Suprapubic skin (tissue), 4 donors: ENCODE results near the gene LTBR. TPM values are rescaled to one million over a fixed set of nuclear protein-coding genes. Genes with fewer than 3 reads are reported as not detected.
A peak's percentile ranks its signal among the peaks of the same experiment; 100 is the strongest.

Experiments
- DNase-seq, 2 donors: peaks; one replicate each; pipeline ENCODE4 v3.0.0-alpha.2; 2019; ENCODE audit warnings: low spot score in 2 of 2
- H3K27ac ChIP-seq: fragments of 200-600 bp; sonication (generic); one replicate; pipeline ENCODE4 v1.5.1; 2019
- H3K27me3 ChIP-seq: fragments of 200-600 bp; sonication (generic); one replicate; pipeline ENCODE4 v1.5.1; 2019
- H3K36me3 ChIP-seq: fragments of 200-600 bp; sonication (generic); one replicate; pipeline ENCODE4 v1.5.1; 2019
- H3K4me1 ChIP-seq: fragments of 200-600 bp; sonication (generic); one replicate; pipeline ENCODE4 v1.5.1; 2019
- H3K4me3 ChIP-seq: fragments of 200-600 bp; sonication (generic); one replicate; pipeline ENCODE4 v1.5.1; 2019; ENCODE audit warnings: mild to moderate bottlenecking
- H3K9me3 ChIP-seq: fragments of 200-600 bp; sonication (generic); one replicate; pipeline ENCODE4 v1.5.1; 2019
- EP300 ChIP-seq: sonication (generic); formaldehyde crosslinking; IDR thresholded peaks from one replicate; pipeline ENCODE4 v1.6.1; 2017; ENCODE audit warnings: antibody characterized with exemption
- POLR2A ChIP-seq, 2 donors: fragments of 450-650 bp; IDR thresholded peaks; one replicate each; pipeline ENCODE4 v1.6.1; 2017; ENCODE audit warnings: antibody characterized with exemption in 2 of 2, mild to moderate bottlenecking in 2 of 2, moderate library complexity in 2 of 2
- POLR2AphosphoS5 ChIP-seq, 3 donors: sonication (generic); formaldehyde crosslinking; IDR thresholded peaks; one replicate each; pipeline ENCODE4 v1.6.1; 2017; ENCODE audit warnings: antibody characterized with exemption in 3 of 3
- WGBS: methylation state at CpG from one replicate; pipeline ENCODE4 v1.1.5; 2018; 5-methylcytosine and 5-hydroxymethylcytosine counted together
- total RNA-seq, 4 donors: library from RNA; depleted of rRNA; stranded (reverse); fragments of >200 nt; gene quantifications; one replicate each; pipeline ENCODE4 v1.1.0, GENCODE V29; 2016
- TF ChIP-seq, protein P1 (sequence below), 2 donors: fragments of 200-600 bp in 1 of 2; fragments of 450-650 bp in 1 of 2; sonication (generic) in 1 of 2; IDR thresholded peaks; one replicate each; pipeline ENCODE4 v1.5.1; 2016 to 2019; ENCODE audit warnings: antibody characterized with exemption in 2 of 2, mild to moderate bottlenecking in 1 of 2, moderate library complexity in 1 of 2

LTBR gene
- total RNA-seq, 4 donors from 2014 or later, result 157 to 297 (median 204) TPM

DNA sequence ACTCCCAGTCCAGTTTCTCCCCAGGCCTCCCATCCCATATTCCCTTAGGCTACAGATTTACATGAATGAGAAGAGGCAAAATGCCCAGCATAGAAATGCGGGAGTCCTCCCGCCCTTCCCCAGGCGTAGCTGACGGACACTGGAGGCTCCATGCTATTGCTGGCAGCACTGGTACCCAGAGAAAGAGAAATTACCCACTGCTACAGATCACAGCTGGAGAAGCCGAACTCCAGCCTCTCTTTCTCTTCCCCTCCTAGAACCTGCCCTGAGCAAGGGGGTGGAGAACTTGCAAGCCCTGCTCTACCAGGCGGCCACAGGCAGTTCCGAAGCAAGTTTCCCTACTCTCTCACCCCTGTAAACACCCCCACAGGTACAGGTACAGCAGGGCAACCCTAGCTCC lies 3.6 kb downstream of the LTBR start:
- Histone ChIP-seq H3K4me3 (no peak overlapping the region), H3K4me1 (peaks cover 63% of the 10 kb centered on the region), H3K36me3 (peaks cover 52% of the 10 kb centered on the region), H3K27me3 (no peaks in the 10 kb centered on the region), H3K27ac (no peak overlapping the region), H3K9me3 (no peaks in the 10 kb centered on the region)
- WGBS, result 58% methylated on average over 7 of the region's 7 CpGs
- no peak for TF ChIP-seq EP300
- no peak for DNase-seq

DNA sequence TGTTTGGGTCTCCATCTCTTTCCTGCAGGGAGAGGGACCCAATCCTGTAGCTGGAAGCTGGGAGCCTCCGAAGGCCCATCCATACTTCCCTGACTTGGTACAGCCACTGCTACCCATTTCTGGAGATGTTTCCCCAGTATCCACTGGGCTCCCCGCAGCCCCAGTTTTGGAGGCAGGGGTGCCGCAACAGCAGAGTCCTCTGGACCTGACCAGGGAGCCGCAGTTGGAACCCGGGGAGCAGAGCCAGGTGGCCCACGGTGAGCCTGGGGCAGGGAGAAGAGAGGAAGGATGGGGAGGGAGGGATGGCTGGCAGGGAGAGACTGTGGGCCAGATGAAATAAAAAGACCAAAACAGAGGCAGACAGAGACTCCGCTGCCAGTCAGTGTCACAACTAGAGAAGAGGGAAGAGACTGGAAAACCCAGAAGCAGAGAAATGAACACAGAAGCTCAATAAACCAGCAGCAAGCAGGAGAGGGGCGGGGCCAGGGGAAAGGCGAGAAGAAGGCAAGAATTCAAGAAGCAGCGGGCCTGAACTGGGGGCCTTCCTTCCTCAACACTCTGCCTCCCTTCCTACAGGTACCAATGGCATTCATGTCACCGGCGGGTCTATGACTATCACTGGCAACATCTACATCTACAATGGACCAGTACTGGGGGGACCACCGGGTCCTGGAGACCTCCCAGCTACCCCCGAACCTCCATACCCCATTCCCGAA lies 6.3 kb downstream of the LTBR start:
- TF ChIP-seq POLR2A (IDR thresholded peaks at IDR 0.05) (no peak), EP300 (no peak), POLR2AphosphoS5 (IDR thresholded peaks at IDR 0.05) (no peak)
- TF ChIP-seq, protein P1, sequence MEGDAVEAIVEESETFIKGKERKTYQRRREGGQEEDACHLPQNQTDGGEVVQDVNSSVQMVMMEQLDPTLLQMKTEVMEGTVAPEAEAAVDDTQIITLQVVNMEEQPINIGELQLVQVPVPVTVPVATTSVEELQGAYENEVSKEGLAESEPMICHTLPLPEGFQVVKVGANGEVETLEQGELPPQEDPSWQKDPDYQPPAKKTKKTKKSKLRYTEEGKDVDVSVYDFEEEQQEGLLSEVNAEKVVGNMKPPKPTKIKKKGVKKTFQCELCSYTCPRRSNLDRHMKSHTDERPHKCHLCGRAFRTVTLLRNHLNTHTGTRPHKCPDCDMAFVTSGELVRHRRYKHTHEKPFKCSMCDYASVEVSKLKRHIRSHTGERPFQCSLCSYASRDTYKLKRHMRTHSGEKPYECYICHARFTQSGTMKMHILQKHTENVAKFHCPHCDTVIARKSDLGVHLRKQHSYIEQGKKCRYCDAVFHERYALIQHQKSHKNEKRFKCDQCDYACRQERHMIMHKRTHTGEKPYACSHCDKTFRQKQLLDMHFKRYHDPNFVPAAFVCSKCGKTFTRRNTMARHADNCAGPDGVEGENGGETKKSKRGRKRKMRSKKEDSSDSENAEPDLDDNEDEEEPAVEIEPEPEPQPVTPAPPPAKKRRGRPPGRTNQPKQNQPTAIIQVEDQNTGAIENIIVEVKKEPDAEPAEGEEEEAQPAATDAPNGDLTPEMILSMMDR (IDR thresholded peaks at IDR 0.05), result no peak
- WGBS, result 72% methylated on average over 15 of the region's 15 CpGs
- Histone ChIP-seq H3K4me1 (peaks cover 44% of the 10 kb centered on the region), H3K9me3 (no peaks in the 10 kb centered on the region), H3K4me3 (no peak overlapping the region), H3K27ac (no peak overlapping the region), H3K27me3 (no peaks in the 10 kb centered on the region), H3K36me3 (peaks cover 54% of the 10 kb centered on the region)
- no peak for DNase-seq

DNA sequence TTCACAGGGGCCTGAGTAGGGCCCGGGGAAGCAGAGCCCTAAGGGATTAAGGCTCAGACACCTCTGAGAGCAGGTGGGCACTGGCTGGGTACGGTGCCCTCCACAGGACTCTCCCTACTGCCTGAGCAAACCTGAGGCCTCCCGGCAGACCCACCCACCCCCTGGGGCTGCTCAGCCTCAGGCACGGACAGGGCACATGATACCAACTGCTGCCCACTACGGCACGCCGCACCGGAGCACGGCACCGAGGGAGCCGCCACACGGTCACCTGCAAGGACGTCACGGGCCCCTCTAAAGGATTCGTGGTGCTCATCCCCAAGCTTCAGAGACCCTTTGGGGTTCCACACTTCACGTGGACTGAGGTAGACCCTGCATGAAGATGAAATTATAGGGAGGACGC lies 7.1 kb downstream of the LTBR start:
- H3K36me3 ChIP-seq, result peaks cover 52% of the 10 kb centered on the region
- TF ChIP-seq POLR2AphosphoS5 (IDR thresholded peaks at IDR 0.05), result no peak
- TF ChIP-seq EP300, result no peak
- TF ChIP-seq, protein P1 (IDR thresholded peaks at IDR 0.05), result no peak
- no peak for TF ChIP-seq POLR2A (IDR thresholded peaks at IDR 0.05)
- H3K4me3 ChIP-seq, result no peak overlapping the region
- no peak for DNase-seq
- no peaks in the 10 kb centered on the region for H3K9me3 ChIP-seq
- no peak overlapping the region for H3K27ac ChIP-seq
- peaks cover 43% of the 10 kb centered on the region for H3K4me1 ChIP-seq
- H3K27me3 ChIP-seq, result no peaks in the 10 kb centered on the region
- WGBS, result 88% methylated on average over 17 of the region's 17 CpGs

DNA sequence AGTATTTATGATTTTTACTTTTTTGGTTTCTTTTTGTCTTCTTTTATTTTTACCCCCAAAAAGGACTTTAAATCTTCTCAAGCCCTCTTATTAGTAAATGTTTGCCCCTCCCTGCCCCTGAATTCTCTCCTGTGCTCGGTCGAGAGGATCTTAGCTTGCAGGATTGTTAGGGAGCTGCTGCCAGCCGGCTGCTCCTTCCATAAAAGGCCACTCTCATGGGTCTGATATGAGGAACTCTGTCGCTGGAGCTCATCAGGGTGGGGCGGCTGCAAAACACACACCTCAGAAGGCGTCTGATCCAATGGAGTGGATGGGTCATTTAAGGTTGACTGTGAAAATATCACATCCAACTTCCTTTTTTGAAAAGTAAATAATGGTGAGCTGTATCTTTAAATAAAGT lies 8.5 kb downstream of the LTBR start:
- no peaks in the 10 kb centered on the region for H3K9me3 ChIP-seq
- peaks cover 38% of the 10 kb centered on the region for H3K36me3 ChIP-seq
- no peaks in the 10 kb centered on the region for H3K27me3 ChIP-seq
- WGBS, result 9% methylated on average over 6 of the region's 6 CpGs
- H3K4me1 ChIP-seq, result peaks cover 30% of the 10 kb centered on the region
- no peak for TF ChIP-seq POLR2AphosphoS5 (IDR thresholded peaks at IDR 0.05)
- no peak for TF ChIP-seq POLR2A (IDR thresholded peaks at IDR 0.05)
- no peak for TF ChIP-seq EP300
- TF ChIP-seq, protein P1 (IDR thresholded peaks at IDR 0.05), result no peak
- H3K4me3 ChIP-seq, result no peak overlapping the region
- no peak for DNase-seq
- peak overlapping the region; percentile 29 for H3K27ac ChIP-seq

DNA sequence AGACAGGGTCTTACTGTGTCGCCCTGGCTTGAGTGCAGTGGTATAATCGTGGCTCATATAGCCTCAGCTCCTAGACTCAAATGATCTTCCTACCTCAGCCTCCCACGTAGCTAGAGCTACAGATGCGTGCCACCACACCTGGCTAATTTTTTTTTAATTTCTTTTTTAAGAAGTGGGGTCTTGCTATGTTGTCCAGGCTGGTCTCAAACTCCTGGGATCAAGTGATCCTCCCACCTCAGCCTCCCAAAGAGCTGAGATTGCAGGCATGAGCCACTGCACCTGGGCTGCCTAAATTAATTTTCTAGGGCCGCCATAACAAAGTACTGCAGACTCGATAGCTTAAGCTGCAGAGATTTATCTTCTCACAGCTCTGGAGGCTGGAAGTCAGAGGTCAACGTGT lies 9.1 kb downstream of the LTBR start:
- H3K9me3 ChIP-seq, result no peaks in the 10 kb centered on the region
- no peak overlapping the region for H3K27ac ChIP-seq
- H3K4me1 ChIP-seq, result peaks cover 24% of the 10 kb centered on the region
- no peak overlapping the region for H3K4me3 ChIP-seq
- no peaks in the 10 kb centered on the region for H3K27me3 ChIP-seq
- no peak for DNase-seq
- peaks cover 34% of the 10 kb centered on the region for H3K36me3 ChIP-seq
- WGBS, result 86% methylated on average over 7 of the region's 7 CpGs
- TF ChIP-seq EP300 (no peak), POLR2AphosphoS5 (IDR thresholded peaks at IDR 0.05) (no peak), POLR2A (IDR thresholded peaks at IDR 0.05) (no peak)
- TF ChIP-seq, protein P1 (IDR thresholded peaks at IDR 0.05), result no peak
